ENCODE data around the gene BDH2. TPM values are rescaled to one million over a fixed set of nuclear protein-coding genes. Genes with fewer than 3 reads are reported as not detected.

The BDH2 gene
- total RNA-seq (2022), result 17.4 and 19.7 TPM in 2 replicates
- Bru-seq, nascent RNA, result percentile 61 among the genes with signal in this experiment
- BruChase-seq, experiment 1, labeled RNA remaining after a 2-hour chase, result percentile 52 among the genes with signal in this experiment
- BruChase-seq, experiment 2, labeled RNA remaining after a 6-hour chase, result percentile 56 among the genes with signal in this experiment
- long read RNA-seq, transcript BDH2-201 (10 exons, 1,126 nt), result major isoform, 23 of 29 reads
- long read RNA-seq, partial matches to known transcripts, result 0 of 29 reads
- long read RNA-seq, other reads (novel, unspliced or antisense), result 4 of 29 reads

DNA sequence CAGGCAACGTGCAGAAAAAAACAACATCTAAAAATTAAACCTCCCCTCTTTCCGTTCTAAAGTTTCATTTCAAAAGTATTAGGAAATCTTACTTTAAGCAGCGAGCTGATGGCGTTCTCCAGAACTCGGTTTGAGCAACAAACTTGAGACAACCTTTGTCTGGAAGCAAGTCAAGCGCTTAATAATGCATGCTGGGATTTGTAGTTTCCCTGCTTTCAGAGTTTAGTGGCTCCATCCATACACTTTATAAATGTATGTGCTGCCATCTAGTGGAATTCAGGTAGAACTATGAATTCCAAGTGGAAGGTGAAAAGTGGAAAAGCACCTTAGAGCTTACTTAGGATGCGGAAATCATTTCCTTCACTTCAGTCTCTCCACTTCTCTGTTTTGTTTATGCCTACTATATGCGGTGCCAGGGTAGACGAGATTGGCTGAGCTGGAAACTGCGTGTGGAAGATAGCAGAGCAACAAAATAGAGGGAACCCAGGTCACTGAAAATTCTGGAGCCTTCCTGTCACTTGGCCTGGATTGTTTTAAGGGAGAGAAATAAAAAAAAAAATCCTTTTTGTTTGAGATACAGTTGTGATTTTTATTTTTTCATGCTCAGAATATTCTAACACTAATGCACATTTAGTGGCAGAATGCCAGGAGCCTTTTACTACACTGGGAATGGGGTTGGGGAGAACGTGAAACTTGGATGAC, at the start of gene BDH2:
Gene BDH2, minus strand, starts transcription at position 144 of the 702 bp plus-strand sequence. CDS start 3,580 bp downstream, outside the sequence.
- DNase-seq, result peak; percentile 57 to 67
- H3K4me3 Mint-ChIP-seq (ENCODE audit: unreplicated experiment), result peak within 1 kb of the TSS; percentile 71
- ChIA-PET CTCF (interaction anchor here (0.7 to 2.0 kb wide), 5 partner anchors 8 to 479 kb away, joined by 3 to 8 read pairs (median 5); no protein-coding TSS in a partner anchor), POLR2A (interaction anchor here (0.6 kb wide), 3 partner anchors 281 to 622 kb away, joined by 3 to 13 read pairs (median 6); no protein-coding TSS in a partner anchor)
- no peaks in the 10 kb centered on the region for H3K9me3 ChIP-seq
- peaks cover 7% of the 10 kb centered on the region for H3K36me3 Mint-ChIP-seq (ENCODE audit: insufficient read depth, unreplicated experiment)
- peak within 1 kb of the TSS; percentile 31 for H3K4me3 ChIP-seq (ENCODE audit: low read depth, low read length)
- peak; percentile 45 to 54 for TF ChIP-seq CTCF (IDR thresholded peaks at IDR 0.05; ENCODE audit: insufficient read depth in 1 of 2, low read depth in 1 of 2, low read length in 1 of 2, severe bottlenecking in 1 of 2, unreplicated experiment in 1 of 2)
- no peaks in the 10 kb centered on the region for H3K27me3 Mint-ChIP-seq (ENCODE audit: insufficient read depth, unreplicated experiment)
- intact Hi-C loops (cut with micrococcal nuclease; ENCODE audit: unreplicated experiment), result loop anchor here (1.0 to 10.0 kb wide), 6 partner anchors 53 to 835 kb away; partner anchors contain the start of genes SLC39A8 and SLC9B1
- no peaks in the 10 kb centered on the region for H3K36me3 ChIP-seq (ENCODE audit: control insufficient read depth, insufficient read depth, low read length)
- peak within 1 kb of the TSS; percentile 18 for H3K27ac Mint-ChIP-seq (ENCODE audit: unreplicated experiment)
- H3K9me3 Mint-ChIP-seq (ENCODE audit: unreplicated experiment), result no peaks in the 10 kb centered on the region
- peaks cover 7% of the 10 kb centered on the region for H3K4me1 Mint-ChIP-seq (ENCODE audit: low read depth, unreplicated experiment)
- 0 out of 2 replicates have a peak, but pooled peaks cover 8% of the 10 kb centered on the region for H3K4me1 ChIP-seq
- no peaks in the 10 kb centered on the region for H3K27me3 ChIP-seq (replicated peaks; ENCODE audit: control insufficient read depth, insufficient read depth, low read length)
- BruUV-seq (replicated peaks), result no TSS peak

- Mint-ChIP-seq H3K27me3 (ENCODE audit: insufficient read depth, unreplicated experiment) (no peaks in the 10 kb centered on the region), H3K27ac (ENCODE audit: unreplicated experiment) (no peak overlapping the region), H3K4me1 (ENCODE audit: low read depth, unreplicated experiment) (no peaks in the 10 kb centered on the region), H3K4me3 (ENCODE audit: unreplicated experiment) (no peak overlapping the region), H3K9me3 (ENCODE audit: unreplicated experiment) (no peaks in the 10 kb centered on the region), H3K36me3 (ENCODE audit: insufficient read depth, unreplicated experiment) (peaks cover 63% of the 10 kb centered on the region)
- CTCF ChIA-PET, result no interaction called here
- no peak overlapping the region for H3K4me3 ChIP-seq (ENCODE audit: low read depth, low read length)
- H3K27me3 ChIP-seq (replicated peaks; ENCODE audit: control insufficient read depth, insufficient read depth, low read length), result no peaks in the 10 kb centered on the region
- H3K4me1 ChIP-seq, result no peaks in the 10 kb centered on the region
- no peak for TF ChIP-seq CTCF (IDR thresholded peaks at IDR 0.05; ENCODE audit: insufficient read depth in 1 of 2, low read depth in 1 of 2, low read length in 1 of 2, severe bottlenecking in 1 of 2, unreplicated experiment in 1 of 2)
- DNase-seq, result no peak
- POLR2A ChIA-PET, result no interaction called here
- H3K9me3 ChIP-seq, result no peaks in the 10 kb centered on the region
- TSS peak; percentile 84 for BruUV-seq (replicated peaks)
- intact Hi-C loops (cut with micrococcal nuclease; ENCODE audit: unreplicated experiment), result no loop called here
- H3K36me3 ChIP-seq (ENCODE audit: control insufficient read depth, insufficient read depth, low read length), result peaks cover 2% of the 10 kb centered on the region; the same call in 1 of the 2 replicates
These were observed 45.3 kb upstream of the BDH2 start for GRCh38 chr4:103144926-103145325.

GRCh38 chr4:103137446-103137827, 37.8 kb upstream of the BDH2 start:
- ChIA-PET CTCF (no interaction called here), POLR2A (no interaction called here)
- Mint-ChIP-seq H3K27ac (ENCODE audit: unreplicated experiment) (no peak overlapping the region), H3K4me1 (ENCODE audit: low read depth, unreplicated experiment) (no peaks in the 10 kb centered on the region), H3K9me3 (ENCODE audit: unreplicated experiment) (no peaks in the 10 kb centered on the region), H3K27me3 (ENCODE audit: insufficient read depth, unreplicated experiment) (no peaks in the 10 kb centered on the region), H3K36me3 (ENCODE audit: insufficient read depth, unreplicated experiment) (peaks cover 35% of the 10 kb centered on the region), H3K4me3 (ENCODE audit: unreplicated experiment) (no peak overlapping the region)
- no peak for TF ChIP-seq CTCF (IDR thresholded peaks at IDR 0.05; ENCODE audit: insufficient read depth in 1 of 2, low read depth in 1 of 2, low read length in 1 of 2, severe bottlenecking in 1 of 2, unreplicated experiment in 1 of 2)
- no peak overlapping the region for H3K4me3 ChIP-seq (ENCODE audit: low read depth, low read length)
- H3K36me3 ChIP-seq (ENCODE audit: control insufficient read depth, insufficient read depth, low read length), result no peaks in the 10 kb centered on the region
- BruUV-seq (replicated peaks), result no TSS peak
- no peaks in the 10 kb centered on the region for H3K4me1 ChIP-seq
- DNase-seq, result no peak
- intact Hi-C loops (cut with micrococcal nuclease; ENCODE audit: unreplicated experiment), result no loop called here
- H3K27me3 ChIP-seq (replicated peaks; ENCODE audit: control insufficient read depth, insufficient read depth, low read length), result no peaks in the 10 kb centered on the region
- H3K9me3 ChIP-seq, result no peaks in the 10 kb centered on the region

Measured in Caco-2 (cell line).